T-helper 1 cell (primary cell): Measurements from ENCODE around the gene MYH10.
A peak's percentile ranks its signal among the peaks of the same experiment; 100 is the strongest.

Experiments used
- DNase-seq, 5 donors: peaks; one replicate each; pipeline ENCODE4 v3.0.0-alpha.2; 2012 to 2020

Gene MYH10

GRCh38 chr17:8438441-8438840 lies 192.1 kb downstream of the MYH10 start:
- DNase-seq: no peak

GRCh38 chr17:8436844-8437171 lies 193.7 kb downstream of the MYH10 start:
- no peak for DNase-seq

GRCh38 chr17:8436169-8436843 lies 194.2 kb downstream of the MYH10 start:
- DNase-seq: peak; percentile 34 to 72 (median 55)

GRCh38 chr17:8435245-8436168 lies 195.0 kb downstream of the MYH10 start, which contains the start of gene NDEL1:
Gene NDEL1, plus strand, starts transcription at chr17:8435884. Its CDS starts 8,388 bp downstream, at chr17:8444272.
- peak; percentile 98 to 99 (median 99) for DNase-seq

GRCh38 chr17:8430966-8431365 lies 199.6 kb downstream of the MYH10 start:
- no peak for DNase-seq

- no peak for DNase-seq
These were observed 203.7 kb downstream of the MYH10 start for GRCh38 chr17:8426802-8427201.

- no peak for DNase-seq
These were observed 204.3 kb downstream of the MYH10 start for GRCh38 chr17:8426094-8426720.
